GM12874 (cell line): ENCODE results near the gene TP63.

Experiments used
- CTCF ChIP-seq: IDR thresholded peaks from 2 replicates; pipeline ENCODE4 v1.5.1; 2011; ENCODE audit warnings: low read depth, mild to moderate bottlenecking, control low read depth, low read length, moderate library complexity; ENCODE audit not compliant: insufficient read depth

TP63 gene

GRCh38 chr3:189901481-189901880, 270.3 kb downstream of the TP63 start:
- TF ChIP-seq CTCF: no peak

- TF ChIP-seq CTCF: no peak
These were observed 271.3 kb downstream of the TP63 start for GRCh38 chr3:189902230-189903186.

- TF ChIP-seq CTCF: no peak
These were observed 272.5 kb downstream of the TP63 start for GRCh38 chr3:189903562-189904250.

GRCh38 chr3:189907803-189908202, 276.6 kb downstream of the TP63 start:
- TF ChIP-seq CTCF: no peak

- TF ChIP-seq CTCF: no peak
These were observed 277.5 kb downstream of the TP63 start for GRCh38 chr3:189908646-189909045.

- no peak for TF ChIP-seq CTCF
These were observed 277.9 kb downstream of the TP63 start for GRCh38 chr3:189909139-189909538.

- TF ChIP-seq CTCF: no peak
These were observed 278.4 kb downstream of the TP63 start for GRCh38 chr3:189909573-189909972.
